ENCODE data around the gene PDZD11.

The PDZD11 gene

DNA sequence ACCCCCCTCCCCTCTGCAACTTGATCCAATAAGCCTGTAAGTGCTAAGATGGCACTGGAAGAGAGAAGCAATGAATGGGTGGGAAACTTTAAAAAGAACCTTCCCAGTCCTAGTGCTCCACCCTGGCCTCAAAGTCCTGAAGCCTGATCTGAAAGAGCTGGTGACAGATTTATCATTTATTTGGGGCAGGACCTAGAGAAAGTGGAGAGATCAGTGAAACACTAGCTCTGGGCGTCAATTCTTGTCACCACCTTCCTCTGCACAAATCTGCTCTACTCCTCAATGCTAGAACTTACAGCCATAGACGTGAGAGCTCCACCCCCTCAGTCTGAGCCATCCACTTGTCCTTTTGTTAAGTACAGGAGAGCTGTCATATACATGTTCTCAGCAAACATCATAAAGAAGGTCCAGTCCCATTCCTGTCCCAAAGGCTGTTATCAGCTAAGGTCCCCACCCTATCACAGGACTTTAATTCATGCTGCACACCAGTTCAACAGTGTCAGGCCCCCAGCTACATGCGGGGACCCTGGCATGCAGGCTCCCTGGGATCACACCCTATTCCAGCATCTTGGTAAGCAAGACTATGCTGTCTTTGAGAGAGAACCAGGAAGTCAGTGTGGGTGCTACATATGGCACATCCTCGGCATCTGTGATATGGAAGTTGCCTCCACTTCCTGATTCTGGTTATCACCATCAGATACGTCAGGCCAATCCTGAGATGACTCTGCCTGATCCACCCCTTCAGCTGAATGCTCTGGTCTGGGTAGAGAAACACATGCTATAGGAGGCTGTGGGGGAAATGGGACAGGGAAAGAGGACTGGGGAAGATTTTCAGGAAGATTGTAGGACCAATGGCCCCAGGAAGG, 32.1 kb downstream of the PDZD11 start:
- DNase-seq (ENCODE audit: low spot score): no peak
- TF ChIP-seq, protein P1, sequence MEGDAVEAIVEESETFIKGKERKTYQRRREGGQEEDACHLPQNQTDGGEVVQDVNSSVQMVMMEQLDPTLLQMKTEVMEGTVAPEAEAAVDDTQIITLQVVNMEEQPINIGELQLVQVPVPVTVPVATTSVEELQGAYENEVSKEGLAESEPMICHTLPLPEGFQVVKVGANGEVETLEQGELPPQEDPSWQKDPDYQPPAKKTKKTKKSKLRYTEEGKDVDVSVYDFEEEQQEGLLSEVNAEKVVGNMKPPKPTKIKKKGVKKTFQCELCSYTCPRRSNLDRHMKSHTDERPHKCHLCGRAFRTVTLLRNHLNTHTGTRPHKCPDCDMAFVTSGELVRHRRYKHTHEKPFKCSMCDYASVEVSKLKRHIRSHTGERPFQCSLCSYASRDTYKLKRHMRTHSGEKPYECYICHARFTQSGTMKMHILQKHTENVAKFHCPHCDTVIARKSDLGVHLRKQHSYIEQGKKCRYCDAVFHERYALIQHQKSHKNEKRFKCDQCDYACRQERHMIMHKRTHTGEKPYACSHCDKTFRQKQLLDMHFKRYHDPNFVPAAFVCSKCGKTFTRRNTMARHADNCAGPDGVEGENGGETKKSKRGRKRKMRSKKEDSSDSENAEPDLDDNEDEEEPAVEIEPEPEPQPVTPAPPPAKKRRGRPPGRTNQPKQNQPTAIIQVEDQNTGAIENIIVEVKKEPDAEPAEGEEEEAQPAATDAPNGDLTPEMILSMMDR (IDR thresholded peaks at IDR 0.05; ENCODE audit: extremely low read depth, missing control alignments): no peak

DNA sequence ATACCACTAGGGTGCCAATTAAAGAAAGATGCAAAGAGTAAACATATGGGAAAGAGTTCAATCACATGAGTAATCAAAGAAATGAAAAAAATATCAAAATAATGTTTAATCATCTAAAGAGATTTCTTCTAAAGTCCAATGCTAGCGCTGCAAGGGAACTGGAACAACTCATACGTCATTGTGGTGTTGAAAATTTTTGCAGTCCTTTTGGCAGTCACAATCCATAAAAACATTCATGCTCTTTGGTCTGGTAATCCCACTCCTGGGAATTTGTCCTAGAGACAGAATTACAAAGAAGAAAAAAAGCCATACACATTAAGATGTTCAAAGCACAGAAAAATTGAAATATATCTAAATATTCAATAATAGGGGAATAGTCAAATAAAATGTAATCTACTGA, 34.3 kb downstream of the PDZD11 start:
- no peak for DNase-seq (ENCODE audit: low spot score)
- TF ChIP-seq, protein P1 (IDR thresholded peaks at IDR 0.05; ENCODE audit: extremely low read depth, missing control alignments): no peak

DNA sequence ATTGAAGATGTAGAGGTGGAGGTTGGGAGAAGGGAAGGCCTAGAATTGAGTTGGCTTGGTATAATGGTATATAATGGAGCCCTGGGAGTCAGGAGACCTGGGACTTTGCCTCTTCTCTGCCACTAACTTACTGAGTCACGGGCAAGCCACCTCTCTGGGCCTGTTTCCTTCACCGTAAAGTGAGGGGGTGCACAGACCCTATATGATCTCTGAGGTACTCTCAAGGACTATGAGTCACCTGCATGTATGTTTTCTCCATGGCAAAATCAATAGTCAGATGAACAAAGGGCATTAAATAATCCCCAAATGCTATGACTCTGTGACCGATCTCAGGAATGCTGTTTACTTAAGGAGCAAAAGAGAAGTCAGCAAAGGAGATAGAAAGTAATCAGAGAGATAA, 34.8 kb downstream of the PDZD11 start:
- TF ChIP-seq, protein P1 (IDR thresholded peaks at IDR 0.05; ENCODE audit: extremely low read depth, missing control alignments): no peak
- DNase-seq (ENCODE audit: low spot score): no peak

GRCh38 chrX:70254063-70254400, 35.7 kb downstream of the PDZD11 start:
- no peak for DNase-seq (ENCODE audit: low spot score)
- TF ChIP-seq, protein P1 (IDR thresholded peaks at IDR 0.05; ENCODE audit: extremely low read depth, missing control alignments): no peak

DNA sequence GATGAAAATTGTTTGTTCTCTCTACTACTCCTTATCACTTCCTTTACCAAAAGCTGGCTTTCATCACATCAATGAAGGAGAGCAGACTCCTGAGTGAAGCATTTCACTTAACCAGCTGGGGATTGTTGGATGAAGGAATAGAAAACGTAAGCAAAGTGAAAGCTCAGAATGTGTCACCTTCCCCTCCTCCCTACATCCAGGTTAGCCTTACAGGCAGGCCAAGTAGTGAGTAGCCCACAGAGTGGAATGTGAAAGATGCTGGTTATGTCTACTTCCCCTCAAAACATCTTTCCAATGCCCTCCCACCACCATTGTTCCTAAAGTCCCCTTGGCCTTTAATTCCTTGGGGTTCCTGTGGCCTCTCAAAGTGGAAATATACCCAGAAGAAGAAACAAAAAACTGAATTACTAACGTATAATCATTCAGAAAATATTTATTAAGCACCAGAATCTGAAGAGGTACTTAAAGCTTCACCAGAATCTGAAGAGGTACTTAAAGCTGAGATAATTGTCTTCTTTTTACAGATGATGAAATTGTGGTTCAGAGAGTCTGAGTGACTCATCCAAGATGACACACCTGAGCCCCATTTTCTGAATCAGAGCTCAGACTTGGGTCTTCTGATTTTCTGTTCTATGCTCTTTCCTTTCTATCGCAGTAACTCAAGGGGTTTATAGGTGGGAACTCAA, 36.2 kb downstream of the PDZD11 start:
- no peak for DNase-seq (ENCODE audit: low spot score)
- TF ChIP-seq, protein P1 (IDR thresholded peaks at IDR 0.05; ENCODE audit: extremely low read depth, missing control alignments): no peak

DNA sequence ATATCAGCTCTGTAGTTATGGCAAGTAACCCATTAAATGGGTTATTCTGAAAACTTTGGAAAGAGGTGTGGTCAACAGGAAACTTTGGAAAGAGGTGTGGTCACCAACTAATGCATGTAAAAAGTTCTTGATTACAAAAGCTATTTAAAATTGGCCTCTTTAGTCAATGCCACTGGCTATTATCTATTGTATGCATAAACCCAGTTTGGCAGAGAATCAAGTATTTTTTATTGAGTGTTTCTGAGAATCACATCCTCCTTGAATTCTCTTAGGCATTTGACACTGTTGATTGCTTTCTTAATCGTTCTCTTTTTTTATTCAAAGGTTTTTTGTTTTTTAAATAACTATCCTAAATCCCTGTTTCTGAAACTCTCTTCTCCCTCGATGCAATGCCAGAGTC, 37.2 kb downstream of the PDZD11 start:
- TF ChIP-seq, protein P1 (IDR thresholded peaks at IDR 0.05; ENCODE audit: extremely low read depth, missing control alignments): no peak
- no peak for DNase-seq (ENCODE audit: low spot score)

- TF ChIP-seq, protein P1 (IDR thresholded peaks at IDR 0.05; ENCODE audit: extremely low read depth, missing control alignments): no peak
- no peak for DNase-seq (ENCODE audit: low spot score)
These were observed 42.5 kb downstream of the PDZD11 start for GRCh38 chrX:70247252-70247651.

Data from GM20000 (cell line).